Right atrium auricular region (tissue), 2 donors: ENCODE data around the gene CDC14A. TPM values are rescaled to one million over a fixed set of nuclear protein-coding genes. Genes with fewer than 3 reads are reported as not detected.

Experiments
- DNase-seq: peaks from one replicate; pipeline ENCODE4 v3.0.0-alpha.2; 2019; ENCODE audit warnings: low spot score
- H3K27ac ChIP-seq, 2 donors: fragments of 200-600 bp; sonication (generic); 1 replicate in 1 of 2; 2 replicates in 1 of 2; pipeline ENCODE4 v1.5.1; 2016 to 2019
- H3K27me3 ChIP-seq, 2 donors: fragments of 200-600 bp; sonication (generic); one replicate each; pipeline versions ENCODE4 v1.5.1 to v1.6.0; 2017 to 2019
- H3K36me3 ChIP-seq: fragments of 200-600 bp; sonication (generic); one replicate; pipeline ENCODE4 v1.5.1; 2016
- H3K4me1 ChIP-seq, 2 donors: fragments of 200-600 bp; sonication (generic); one replicate each; pipeline versions ENCODE4 v1.5.1 to v1.6.0; 2017 to 2019
- H3K4me3 ChIP-seq, 2 donors: fragments of 200-600 bp; sonication (generic); 1 replicate in 1 of 2; 2 replicates in 1 of 2; pipeline ENCODE4 v1.5.1; 2017 to 2019; ENCODE audit warnings: mild to moderate bottlenecking in 1 of 2, moderate library complexity in 1 of 2
- H3K9me3 ChIP-seq, 2 donors: fragments of 200-600 bp; sonication (generic); one replicate each; pipeline ENCODE4 v1.5.1; 2019
- total RNA-seq, 2 donors: library from RNA; depleted of rRNA; stranded (reverse); fragments of >200 nt; gene quantifications; one replicate each; pipeline ENCODE4 v1.1.0, GENCODE V29; 2016
- TF ChIP-seq, protein P1 (sequence below), 2 donors: fragments of 200-600 bp; sonication (generic); IDR thresholded peaks; one replicate each; pipeline ENCODE4 v1.5.1; 2019; ENCODE audit warnings: antibody characterized with exemption in 2 of 2

Gene CDC14A
- total RNA-seq, 2 donors from 2014 or later, result 5.3 to 5.5 TPM

DNA sequence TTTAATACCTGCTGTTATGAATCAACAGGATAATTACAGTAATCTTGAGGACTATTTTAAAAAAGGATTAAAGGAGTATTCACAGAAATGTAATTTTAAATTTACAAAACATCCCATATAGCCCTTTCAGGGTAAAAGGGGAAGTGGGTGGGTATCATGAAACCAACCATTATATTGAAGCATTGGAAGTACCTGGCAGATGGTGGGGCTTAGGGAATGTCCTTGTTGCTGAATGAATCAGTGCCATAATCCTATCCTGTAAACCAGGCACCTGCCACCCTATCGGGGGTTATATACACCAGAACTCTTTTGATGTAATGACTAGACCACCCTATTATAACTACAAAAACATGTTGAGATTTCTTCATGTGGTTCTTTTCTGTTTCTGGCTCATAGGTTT, 30.4 kb downstream of the CDC14A start:
- Histone ChIP-seq H3K4me3 (no peak overlapping the region), H3K27me3 (no peaks in the 10 kb centered on the region), H3K36me3 (no peaks in the 10 kb centered on the region), H3K4me1 (peaks cover 0 to 5% of the 10 kb centered on the region in 2 donors), H3K9me3 (no peaks in the 10 kb centered on the region), H3K27ac (no peak overlapping the region)
- no peak for DNase-seq
- TF ChIP-seq, protein P1, sequence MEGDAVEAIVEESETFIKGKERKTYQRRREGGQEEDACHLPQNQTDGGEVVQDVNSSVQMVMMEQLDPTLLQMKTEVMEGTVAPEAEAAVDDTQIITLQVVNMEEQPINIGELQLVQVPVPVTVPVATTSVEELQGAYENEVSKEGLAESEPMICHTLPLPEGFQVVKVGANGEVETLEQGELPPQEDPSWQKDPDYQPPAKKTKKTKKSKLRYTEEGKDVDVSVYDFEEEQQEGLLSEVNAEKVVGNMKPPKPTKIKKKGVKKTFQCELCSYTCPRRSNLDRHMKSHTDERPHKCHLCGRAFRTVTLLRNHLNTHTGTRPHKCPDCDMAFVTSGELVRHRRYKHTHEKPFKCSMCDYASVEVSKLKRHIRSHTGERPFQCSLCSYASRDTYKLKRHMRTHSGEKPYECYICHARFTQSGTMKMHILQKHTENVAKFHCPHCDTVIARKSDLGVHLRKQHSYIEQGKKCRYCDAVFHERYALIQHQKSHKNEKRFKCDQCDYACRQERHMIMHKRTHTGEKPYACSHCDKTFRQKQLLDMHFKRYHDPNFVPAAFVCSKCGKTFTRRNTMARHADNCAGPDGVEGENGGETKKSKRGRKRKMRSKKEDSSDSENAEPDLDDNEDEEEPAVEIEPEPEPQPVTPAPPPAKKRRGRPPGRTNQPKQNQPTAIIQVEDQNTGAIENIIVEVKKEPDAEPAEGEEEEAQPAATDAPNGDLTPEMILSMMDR (IDR thresholded peaks at IDR 0.05), result no peak

DNA sequence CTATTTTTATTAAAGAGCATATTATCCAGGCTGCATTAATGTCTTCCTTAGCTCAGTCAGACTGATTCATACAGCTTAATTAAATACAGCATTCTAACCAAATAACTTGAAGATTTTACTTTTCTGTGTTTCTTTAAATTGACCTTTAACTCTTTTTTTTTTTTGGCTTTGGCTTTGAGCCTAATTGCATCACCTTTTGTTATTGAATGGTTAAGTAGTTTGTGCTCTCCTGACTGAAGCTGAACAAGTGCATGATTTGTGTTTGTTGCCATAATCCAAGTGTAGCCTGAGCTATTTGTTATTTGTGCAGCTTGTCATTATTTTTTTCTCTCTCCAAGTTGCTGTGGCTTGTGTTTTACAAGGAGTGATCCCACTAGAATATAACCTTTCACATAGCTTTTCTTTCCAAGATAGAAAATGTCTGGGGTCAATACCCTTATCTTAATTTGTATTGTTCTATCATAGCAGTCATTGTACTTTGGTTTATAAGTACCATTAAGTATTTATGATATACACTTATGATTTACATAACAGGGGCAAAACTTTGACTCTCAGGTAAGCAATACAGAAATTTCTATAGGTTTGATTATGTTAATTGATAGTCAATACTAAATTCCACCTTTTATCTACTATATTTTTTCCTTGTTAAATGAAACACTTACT, 31.6 kb downstream of the CDC14A start:
- H3K27ac ChIP-seq, result no peak overlapping the region
- no peaks in the 10 kb centered on the region for H3K36me3 ChIP-seq
- no peak overlapping the region for H3K4me3 ChIP-seq
- TF ChIP-seq, protein P1 (IDR thresholded peaks at IDR 0.05), result no peak
- H3K27me3 ChIP-seq, result no peaks in the 10 kb centered on the region
- peaks cover 0 to 10% of the 10 kb centered on the region in 2 donors for H3K4me1 ChIP-seq
- H3K9me3 ChIP-seq, result no peaks in the 10 kb centered on the region
- DNase-seq, result no peak

DNA sequence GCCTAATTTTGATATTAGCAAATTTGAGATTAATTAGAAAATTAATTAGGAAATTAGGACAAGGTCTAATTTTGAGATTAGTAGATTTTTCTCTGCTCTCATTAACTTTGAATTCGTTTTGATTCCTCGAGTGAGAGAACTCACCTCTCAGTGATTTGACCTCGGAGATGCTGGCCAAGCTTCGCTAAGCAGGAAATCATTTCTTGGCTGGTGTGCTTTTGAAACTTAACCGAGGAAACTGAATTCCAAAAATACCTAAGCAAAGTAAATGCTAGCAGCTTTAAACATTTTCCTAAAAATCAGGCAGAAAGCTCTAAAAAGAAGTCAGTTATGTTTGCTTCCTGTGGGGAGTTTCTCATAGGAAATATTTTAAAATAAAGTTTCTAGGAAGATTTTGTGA, 34.9 kb downstream of the CDC14A start:
- Histone ChIP-seq H3K27ac (peak overlapping the region in 1 of 2 donors; percentile 17), H3K36me3 (peaks cover 12% of the 10 kb centered on the region), H3K9me3 (no peaks in the 10 kb centered on the region), H3K27me3 (no peaks in the 10 kb centered on the region), H3K4me3 (peak overlapping the region in 1 of 2 donors; percentile 8), H3K4me1 (peaks cover 0 to 10% of the 10 kb centered on the region in 2 donors)
- TF ChIP-seq, protein P1 (IDR thresholded peaks at IDR 0.05), result no peak
- DNase-seq, result no peak

DNA sequence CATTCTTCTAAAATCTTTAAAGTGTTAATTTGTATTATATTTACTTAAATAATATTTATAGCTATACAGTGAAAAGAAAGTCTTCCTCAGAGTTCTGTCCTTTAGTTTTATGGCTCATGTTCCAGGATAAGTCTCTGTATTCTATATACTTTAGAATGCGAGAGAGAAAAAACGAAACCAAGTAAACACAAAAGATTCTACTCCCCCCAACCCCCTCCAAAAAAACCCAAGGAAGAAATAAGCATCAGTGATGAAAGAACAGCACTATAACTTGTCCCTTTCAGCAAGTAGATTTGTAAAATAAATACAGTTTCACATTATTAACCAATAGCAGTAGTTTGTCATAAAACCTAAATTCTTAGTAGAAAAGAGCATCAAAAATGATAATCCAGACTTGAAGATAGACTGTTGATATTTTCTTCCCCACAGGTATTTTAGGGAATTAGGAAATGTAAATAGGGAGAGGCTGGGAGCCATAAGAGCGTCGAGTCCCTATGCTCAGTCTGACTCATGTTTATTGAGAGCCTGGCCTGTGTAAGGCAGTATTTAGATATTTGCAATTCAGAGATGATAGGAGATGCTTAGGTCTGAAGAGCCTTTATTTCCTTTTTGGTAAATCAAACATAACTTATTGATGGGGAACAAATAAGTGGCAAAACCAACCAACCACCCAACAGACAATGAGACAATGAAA, 35.5 kb downstream of the CDC14A start:
- peak overlapping the region in 1 of 2 donors; percentile 8 for H3K4me3 ChIP-seq

DNA sequence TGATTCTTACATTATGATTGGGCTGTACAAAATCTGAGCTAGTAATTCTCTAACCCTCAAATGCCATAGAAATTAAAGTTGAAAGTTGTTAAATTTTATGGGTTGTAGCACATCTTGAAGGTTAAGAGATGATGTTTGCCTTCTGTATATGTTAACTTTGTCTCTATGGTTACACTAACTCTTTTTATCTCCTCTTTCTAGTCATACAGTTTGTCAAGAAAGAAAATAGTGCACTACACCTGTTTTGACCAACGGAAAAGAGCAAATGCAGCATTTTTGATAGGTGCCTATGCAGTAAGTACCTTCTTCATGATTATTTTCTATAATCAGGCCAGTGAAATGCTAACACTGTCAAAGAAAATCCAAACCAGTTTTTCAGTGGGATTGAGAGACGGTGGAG, 38.2 kb downstream of the CDC14A start:
- H3K27me3 ChIP-seq, result no peaks in the 10 kb centered on the region
- H3K4me3 ChIP-seq, result no peak overlapping the region
- H3K4me1 ChIP-seq, result peaks cover 0 to 10% of the 10 kb centered on the region in 2 donors
- peaks cover 12% of the 10 kb centered on the region for H3K36me3 ChIP-seq
- H3K9me3 ChIP-seq, result no peaks in the 10 kb centered on the region
- TF ChIP-seq, protein P1 (IDR thresholded peaks at IDR 0.05), result no peak
- DNase-seq, result no peak
- no peak overlapping the region for H3K27ac ChIP-seq

More for the DNA sequence above, 35.5 kb downstream of the CDC14A start:
- Histone ChIP-seq H3K27me3 (no peaks in the 10 kb centered on the region), H3K36me3 (peaks cover 12% of the 10 kb centered on the region), H3K9me3 (no peaks in the 10 kb centered on the region), H3K4me1 (peaks cover 0 to 10% of the 10 kb centered on the region in 2 donors), H3K27ac (peak overlapping the region in 1 of 2 donors; percentile 17)
- no peak for DNase-seq
- TF ChIP-seq, protein P1 (IDR thresholded peaks at IDR 0.05), result no peak
